Thyroid gland (tissue), 4 donors: ENCODE measurements around the gene CD55.

ENCODE experiments used
- CTCF ChIP-seq, 6 experiments: fragments of 200-600 bp in 3 of 6; fragments of 450-650 bp in 3 of 6; sonication (generic) in 3 of 6; IDR thresholded peaks; one replicate each; pipeline ENCODE4 v1.5.1; 2016 to 2019; ENCODE audit warnings: antibody characterized with exemption in 6 of 6, mild to moderate bottlenecking in 2 of 6, inconsistent platforms in 1 of 6, moderate library complexity in 1 of 6
- POLR2A ChIP-seq, 2 donors: fragments of 450-650 bp; IDR thresholded peaks; one replicate each; pipeline ENCODE4 v1.6.1; 2017; ENCODE audit warnings: antibody characterized with exemption in 2 of 2, mild to moderate bottlenecking in 2 of 2, moderate library complexity in 1 of 2

GRCh38 chr1:207274882-207275281 is 46.6 kb upstream of the CD55 start:
- TF ChIP-seq CTCF (IDR thresholded peaks at IDR 0.05): no peak
- TF ChIP-seq POLR2A (IDR thresholded peaks at IDR 0.05): no peak
